Lung (tissue), 12 donors: ENCODE data around the gene CKMT2. TPM values are rescaled to one million over a fixed set of nuclear protein-coding genes. Genes with fewer than 3 reads are reported as not detected.
A peak's percentile ranks its signal among the peaks of the same experiment; 100 is the strongest.

Experiments
- ATAC-seq: fragments of 200-7000 bp; cut with Tn5 transposase; one replicate; pipeline ENCODE4 v1.9.1; 2020; ENCODE audit warnings: moderate number of reproducible peaks; ENCODE audit not compliant: insufficient read depth, low FRiP score
- DNase-seq, 3 donors: peaks; one replicate each; pipeline ENCODE4 v3.0.0-alpha.2; 2013 to 2017
- H3K27ac ChIP-seq, 2 donors: one replicate each; pipeline ENCODE4 v1.5.1; 2013; ENCODE audit warnings: mild to moderate bottlenecking in 2 of 2, moderate library complexity in 2 of 2, control low read depth in 1 of 2, inconsistent platforms in 1 of 2, low read depth in 1 of 2, low read length in 1 of 2
- H3K27me3 ChIP-seq, 3 donors: one replicate each; pipeline ENCODE4 v1.5.1; 2013; ENCODE audit warnings: low read length in 2 of 3; ENCODE audit not compliant: control insufficient read depth in 3 of 3, insufficient read depth in 3 of 3
- H3K36me3 ChIP-seq, 4 donors: one replicate each; pipeline ENCODE4 v1.5.1; 2013; ENCODE audit warnings: low read length in 4 of 4, mild to moderate bottlenecking in 1 of 4, moderate library complexity in 1 of 4; ENCODE audit not compliant: control insufficient read depth in 4 of 4, insufficient read depth in 4 of 4
- H3K4me1 ChIP-seq, 5 donors: one replicate each; pipeline ENCODE4 v1.5.1; 2013; ENCODE audit warnings: low read length in 5 of 5, mild to moderate bottlenecking in 2 of 5, moderate library complexity in 1 of 5; ENCODE audit not compliant: control insufficient read depth in 5 of 5, insufficient read depth in 5 of 5
- H3K4me3 ChIP-seq: one replicate; pipeline ENCODE4 v1.5.1; 2013; ENCODE audit warnings: mild to moderate bottlenecking, control low read depth, moderate library complexity
- H3K9ac ChIP-seq, 2 donors: one replicate each; pipeline ENCODE4 v1.5.1; 2013; ENCODE audit warnings: low read length in 2 of 2, control low read depth in 1 of 2; ENCODE audit not compliant: insufficient read depth in 1 of 2
- H3K9me3 ChIP-seq, 4 donors: one replicate each; pipeline ENCODE4 v1.5.1; 2013; ENCODE audit warnings: low read length in 3 of 4, mild to moderate bottlenecking in 1 of 4, moderate library complexity in 1 of 4; ENCODE audit not compliant: control insufficient read depth in 4 of 4, insufficient read depth in 3 of 4
- CTCF ChIP-seq: IDR thresholded peaks from 2 replicates; pipeline ENCODE4 v1.5.1; 2012; ENCODE audit warnings: mild to moderate bottlenecking; ENCODE audit errors: control extremely low read depth, extremely low read depth
- WGBS, 2 donors: extraction: QIAGEN DNeasy Blood & Tissue Kit; methylation state at CpG; one replicate each; pipeline ENCODE4 v1.1.7; 2013; 5-methylcytosine and 5-hydroxymethylcytosine counted together
- polyA plus RNA-seq, 2 donors: library from polyadenylated mRNA; stranded (reverse); fragments of 200-250 nt; gene quantifications; one replicate each; pipeline ENCODE4 v1.2.1, GENCODE V29; 2013
- total RNA-seq, 2 donors: library from RNA; depleted of rRNA in 1 of 2; stranded (reverse); fragments of >200 nt in 1 of 2; gene quantifications; one replicate each; pipeline ENCODE4 v1.2.1, GENCODE V29; 2014 to 2021
- donor health status: control.
- donor health status: control.
- donor health status: Bipolar disorder and iron deficiency.
- donor health status: healthy.
- donor health status: DM: yes; HTN: yes; CAD: no.

CKMT2 gene
- total and polyA plus RNA-seq, 4 donors = 1.2 to 2.8 (median 1.8) TPM

GRCh38 chr5:81191726-81192372, 41.3 kb upstream of the CKMT2 start:
- TF ChIP-seq CTCF = no peak
- H3K9ac ChIP-seq = no peak overlapping the region
- no peak overlapping the region for H3K4me3 ChIP-seq
- ATAC-seq (no peak), DNase-seq (no peak)
- H3K4me1 ChIP-seq = peaks cover 0 to 17% (median 0%) of the 10 kb centered on the region in 5 donors
- H3K27me3 ChIP-seq = no peaks in the 10 kb centered on the region
- H3K36me3 ChIP-seq = no peaks in the 10 kb centered on the region
- H3K27ac ChIP-seq = no peak overlapping the region
- 93 to 94% methylated on average over 9 of the region's 9 CpGs for WGBS, 2 donors
- no peaks in the 10 kb centered on the region for H3K9me3 ChIP-seq

GRCh38 chr5:81192373-81192750, 40.8 kb upstream of the CKMT2 start:
- no peak for TF ChIP-seq CTCF
- Histone ChIP-seq H3K36me3 (no peaks in the 10 kb centered on the region), H3K27ac (no peak overlapping the region), H3K9ac (no peak overlapping the region), H3K4me3 (no peak overlapping the region), H3K9me3 (no peaks in the 10 kb centered on the region), H3K4me1 (peaks cover 0 to 17% (median 0%) of the 10 kb centered on the region in 5 donors), H3K27me3 (no peaks in the 10 kb centered on the region)
- ATAC-seq (no peak), DNase-seq (no peak)
- 75 to 80% methylated on average over 8 of the region's 8 CpGs for WGBS, 2 donors

- Histone ChIP-seq H3K27ac (no peak overlapping the region), H3K4me3 (no peak overlapping the region), H3K27me3 (no peaks in the 10 kb centered on the region), H3K36me3 (no peaks in the 10 kb centered on the region), H3K4me1 (peaks cover 0 to 17% (median 0%) of the 10 kb centered on the region in 5 donors), H3K9me3 (no peaks in the 10 kb centered on the region), H3K9ac (no peak overlapping the region)
- WGBS, 2 donors = 25 to 28% methylated on average over 31 of the region's 31 CpGs
- TF ChIP-seq CTCF = peak; percentile 54
- DNase-seq (peak; percentile 89 to 92 (median 91)), ATAC-seq (peak; percentile 92)
Measured at GRCh38 chr5:81194633-81195334, 38.3 kb upstream of the CKMT2 start.
